ENCODE data around the gene LRRC8E.

Gene LRRC8E

DNA sequence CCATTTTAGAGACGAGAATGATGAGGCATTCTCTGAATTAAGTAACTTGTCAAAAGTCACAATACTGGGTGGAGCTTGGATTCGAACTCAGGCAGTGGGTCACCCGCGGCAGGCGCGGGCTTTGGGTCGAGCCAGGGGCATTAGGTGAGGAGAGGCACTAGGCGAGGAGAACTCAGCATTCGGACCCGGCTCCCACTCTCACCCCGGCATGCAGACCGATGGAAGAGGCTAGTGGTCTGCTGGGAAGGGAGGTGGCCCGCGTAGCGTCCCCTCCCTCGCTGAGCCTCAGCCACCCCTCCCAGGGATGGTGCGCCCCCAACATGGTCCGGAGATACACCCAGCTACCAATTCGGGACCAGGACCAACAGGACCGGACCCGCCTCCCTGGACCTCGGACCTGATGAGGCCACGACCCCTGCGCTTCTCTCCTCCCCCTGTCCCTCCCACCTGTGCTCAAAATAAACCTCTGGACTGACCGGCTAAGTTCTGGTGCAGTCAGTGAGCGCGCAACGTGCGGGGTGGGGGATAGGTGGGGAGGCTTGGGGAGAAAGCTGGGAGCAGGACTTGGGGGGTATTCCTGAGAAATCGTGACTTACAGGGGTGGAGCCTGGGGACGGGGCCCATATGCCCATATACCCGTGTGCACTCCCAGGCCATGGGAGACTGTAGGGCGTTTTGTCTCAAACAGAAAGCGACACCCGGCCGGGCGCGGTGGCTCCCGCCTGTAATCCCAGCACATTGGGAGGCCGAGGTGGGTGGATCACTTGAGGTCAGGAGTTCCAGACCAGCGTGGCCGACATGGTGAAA is 30.5 kb downstream of the LRRC8E start:
- H3K4me3 ChIP-seq (ENCODE audit: low read depth, low read length) = no peak overlapping the region
- TF ChIP-seq, protein P1, sequence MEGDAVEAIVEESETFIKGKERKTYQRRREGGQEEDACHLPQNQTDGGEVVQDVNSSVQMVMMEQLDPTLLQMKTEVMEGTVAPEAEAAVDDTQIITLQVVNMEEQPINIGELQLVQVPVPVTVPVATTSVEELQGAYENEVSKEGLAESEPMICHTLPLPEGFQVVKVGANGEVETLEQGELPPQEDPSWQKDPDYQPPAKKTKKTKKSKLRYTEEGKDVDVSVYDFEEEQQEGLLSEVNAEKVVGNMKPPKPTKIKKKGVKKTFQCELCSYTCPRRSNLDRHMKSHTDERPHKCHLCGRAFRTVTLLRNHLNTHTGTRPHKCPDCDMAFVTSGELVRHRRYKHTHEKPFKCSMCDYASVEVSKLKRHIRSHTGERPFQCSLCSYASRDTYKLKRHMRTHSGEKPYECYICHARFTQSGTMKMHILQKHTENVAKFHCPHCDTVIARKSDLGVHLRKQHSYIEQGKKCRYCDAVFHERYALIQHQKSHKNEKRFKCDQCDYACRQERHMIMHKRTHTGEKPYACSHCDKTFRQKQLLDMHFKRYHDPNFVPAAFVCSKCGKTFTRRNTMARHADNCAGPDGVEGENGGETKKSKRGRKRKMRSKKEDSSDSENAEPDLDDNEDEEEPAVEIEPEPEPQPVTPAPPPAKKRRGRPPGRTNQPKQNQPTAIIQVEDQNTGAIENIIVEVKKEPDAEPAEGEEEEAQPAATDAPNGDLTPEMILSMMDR (IDR thresholded peaks at IDR 0.05; ENCODE audit: low read depth, low read length) = no peak
- no peak for TF ChIP-seq MAX (IDR thresholded peaks at IDR 0.05; ENCODE audit: low read depth, low read length)
- TF ChIP-seq MYC (IDR thresholded peaks at IDR 0.05; ENCODE audit: low read depth, low read length) = no peak
- no peak for TF ChIP-seq POLR2A (IDR thresholded peaks at IDR 0.05; ENCODE audit: extremely low read depth, insufficient read length)
- no peak for DNase-seq (ENCODE audit: low read depth)

DNA sequence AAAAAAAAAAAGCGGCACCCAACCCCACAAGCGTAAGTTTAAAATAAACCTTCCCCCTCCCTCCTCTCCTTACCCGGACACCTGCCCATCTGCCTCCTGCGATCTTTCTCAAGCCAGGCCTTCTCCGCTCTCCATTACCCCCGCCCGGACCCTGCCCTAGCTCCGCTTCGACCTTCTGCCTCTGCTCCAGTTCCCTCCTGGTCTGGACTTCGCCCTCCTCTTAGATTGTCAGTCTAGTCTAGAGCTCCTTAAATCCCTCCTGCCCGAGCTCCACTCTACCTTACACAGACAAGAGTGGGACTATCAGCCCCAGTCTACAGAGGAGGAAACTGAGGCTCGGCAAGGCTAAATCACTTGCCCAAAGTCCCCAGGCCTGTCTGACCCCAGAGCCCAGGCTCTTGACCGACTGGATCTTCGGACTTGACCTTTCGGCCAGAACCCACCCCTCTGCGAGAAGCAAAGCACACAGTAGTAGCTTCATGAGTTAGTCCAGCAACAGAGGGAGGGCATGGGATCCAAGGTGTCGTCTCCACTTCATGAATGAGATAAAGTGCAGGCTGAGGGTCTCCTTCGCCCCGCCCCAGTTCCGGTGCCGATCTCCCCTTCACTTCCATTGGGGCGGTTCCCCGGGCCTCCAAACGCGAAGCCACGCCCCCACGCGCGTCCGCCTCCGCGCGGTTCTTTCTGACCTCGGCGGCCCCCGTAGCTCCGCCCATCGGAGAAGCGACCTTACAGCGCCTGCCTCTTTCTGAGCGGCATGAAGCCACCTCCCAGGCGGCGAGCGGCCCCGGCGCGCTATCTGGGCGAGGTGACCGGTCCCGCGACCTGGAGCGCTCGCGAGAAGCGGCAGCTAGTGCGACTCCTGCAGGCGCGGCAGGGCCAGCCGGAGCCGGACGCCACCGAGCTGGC is 31.6 kb downstream of the LRRC8E start, which contains the start of gene SNAPC2:
Gene SNAPC2, plus strand, starts transcription at position 729 of the 909 bp plus-strand sequence. Its CDS starts 29 bp downstream, at position 758.
- H3K4me3 ChIP-seq (ENCODE audit: low read depth, low read length) = peak within 1 kb of the TSS; percentile 67
- peak; percentile 96 for DNase-seq (ENCODE audit: low read depth)
- TF ChIP-seq POLR2A (IDR thresholded peaks at IDR 0.05; ENCODE audit: extremely low read depth, insufficient read length) (peak; percentile 54), MYC (IDR thresholded peaks at IDR 0.05; ENCODE audit: low read depth, low read length) (peak; percentile 76), MAX (IDR thresholded peaks at IDR 0.05; ENCODE audit: low read depth, low read length) (peak; percentile 76)
- TF ChIP-seq, protein P1 (IDR thresholded peaks at IDR 0.05; ENCODE audit: low read depth, low read length) = no peak

- peak; percentile 97 for DNase-seq (ENCODE audit: low read depth)
- H3K4me3 ChIP-seq (ENCODE audit: low read depth, low read length) = peak overlapping the region; percentile 67
- peak; percentile 30; the same call in 1 of the 2 replicates for TF ChIP-seq MAX (IDR thresholded peaks at IDR 0.05; ENCODE audit: low read depth, low read length)
- peak; percentile 38 for TF ChIP-seq POLR2A (IDR thresholded peaks at IDR 0.05; ENCODE audit: extremely low read depth, insufficient read length)
- no peak for TF ChIP-seq MYC (IDR thresholded peaks at IDR 0.05; ENCODE audit: low read depth, low read length)
These were observed 32.4 kb downstream of the LRRC8E start for GRCh38 chr19:7920519-7921301.

DNA sequence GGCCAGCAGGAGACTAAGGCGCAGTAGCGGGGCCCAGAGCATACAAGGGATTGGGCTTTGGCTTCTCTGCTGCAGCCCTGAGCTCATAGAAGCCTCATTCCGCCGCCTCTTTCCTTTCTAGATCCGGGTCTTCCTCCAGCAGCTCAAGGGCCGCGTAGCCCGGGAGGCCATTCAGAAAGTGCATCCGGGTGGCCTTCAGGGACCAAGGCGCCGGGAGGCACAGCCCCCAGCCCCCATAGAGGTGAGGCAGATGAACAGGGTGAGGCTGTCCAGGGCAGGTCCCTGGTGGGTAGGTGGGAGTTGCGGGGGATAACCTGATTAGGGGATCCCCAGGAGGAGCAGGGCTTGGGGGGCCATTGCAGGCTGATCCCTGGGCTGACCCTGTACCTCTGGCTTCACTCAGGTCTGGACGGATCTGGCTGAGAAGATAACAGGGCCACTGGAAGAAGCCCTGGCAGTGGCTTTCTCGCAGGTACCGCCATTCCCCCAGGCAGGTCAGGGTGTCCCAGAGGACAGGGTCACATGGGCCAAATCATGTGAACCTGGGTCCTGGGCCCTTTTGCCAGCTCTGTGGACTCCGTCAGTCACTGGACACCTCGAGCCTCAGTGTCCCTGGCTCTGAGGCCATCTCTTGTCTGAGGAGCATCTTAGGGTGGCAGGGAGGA is 33.1 kb downstream of the LRRC8E start:
- H3K4me3 ChIP-seq (ENCODE audit: low read depth, low read length) = peak overlapping the region; percentile 67
- no peak for TF ChIP-seq POLR2A (IDR thresholded peaks at IDR 0.05; ENCODE audit: extremely low read depth, insufficient read length)
- TF ChIP-seq MYC (IDR thresholded peaks at IDR 0.05; ENCODE audit: low read depth, low read length) = no peak
- no peak for TF ChIP-seq MAX (IDR thresholded peaks at IDR 0.05; ENCODE audit: low read depth, low read length)
- TF ChIP-seq, protein P1 (IDR thresholded peaks at IDR 0.05; ENCODE audit: low read depth, low read length) = no peak
- no peak for DNase-seq (ENCODE audit: low read depth)

GRCh38 chr19:7921967-7922835 is 33.9 kb downstream of the LRRC8E start:
- no peak for DNase-seq (ENCODE audit: low read depth)
- H3K4me3 ChIP-seq (ENCODE audit: low read depth, low read length) = no peak overlapping the region
- no peak for TF ChIP-seq MYC (IDR thresholded peaks at IDR 0.05; ENCODE audit: low read depth, low read length)
- TF ChIP-seq POLR2A (IDR thresholded peaks at IDR 0.05; ENCODE audit: extremely low read depth, insufficient read length) = no peak
- no peak for TF ChIP-seq MAX (IDR thresholded peaks at IDR 0.05; ENCODE audit: low read depth, low read length)
